GM12878 (cell line): ENCODE measurements around the gene CAMK2D. TPM values are rescaled to one million over a fixed set of nuclear protein-coding genes. Genes with fewer than 3 reads are reported as not detected.

Experiments
- ATAC-seq: fragments of 200-7000 bp; cut with Tn5 transposase; 3 replicates; pipeline ENCODE4 v1.9.1; 2020; ENCODE audit warnings: mild to moderate bottlenecking, moderate library complexity
- BruUV-seq: library from RNA; stranded (reverse); fragments of 400-500 nt; replicated peaks from 2 replicates; lab custom pipeline; 2021; lab: Mats Ljungman, UMichigan
- CTCF ChIA-PET: fragments of 300-600 bp; sonication (Branson Sonifier 250); formaldehyde crosslinking; extraction: SDS; loops from one replicate; lab custom pipeline; 2021; ENCODE audit warnings: inconsistent platforms; lab: Yijun Ruan, JAX
- POLR2A ChIA-PET: fragments of 350-600 bp; formaldehyde crosslinking; extraction: SDS; loops from one replicate; lab custom pipeline; 2021; ENCODE audit warnings: inconsistent platforms; lab: Charles Lee
- RAD21 ChIA-PET: fragments of 300-600 bp; sonication (Branson Sonifier 250); formaldehyde crosslinking; loops from one replicate; lab custom pipeline; 2023; ENCODE audit warnings: antibody characterized with exemption; ENCODE audit not compliant: unreplicated experiment; lab: Charles Lee
- SMC1A ChIA-PET: fragments of 300-600 bp; sonication (Branson Sonifier 250); formaldehyde crosslinking; loops from one replicate; lab custom pipeline; 2023; ENCODE audit not compliant: unreplicated experiment, uncharacterized antibody; lab: Charles Lee
- DNase-seq: peaks from one replicate; pipeline ENCODE4 v3.0.0-alpha.2; 2011; ENCODE audit warnings: low read depth, low spot score
- FAIRE-seq: peaks from 3 replicates; lab custom pipeline; 2011; peaks lifted over from hg19 to GRCh38; lab: Jason Lieb, UNC
- H2AFZ ChIP-seq: 2 replicates; pipeline ENCODE4 v1.6.0; 2011; ENCODE audit warnings: low read depth, low read length, control low read depth; ENCODE audit not compliant: control insufficient read depth
- H3K27ac ChIP-seq: 2 replicates; pipeline ENCODE4 v1.5.1; 2011; ENCODE audit warnings: control low read depth; ENCODE audit not compliant: control insufficient read depth, insufficient read depth
- H3K27me3 ChIP-seq, 2 experiments: replicated peaks in 1 of 2; 2 replicates each; pipeline versions ENCODE4 v1.6.0 to v1.6.1; 2011; ENCODE audit warnings: low read length in 1 of 2; ENCODE audit not compliant: control insufficient read depth in 2 of 2, insufficient read depth in 2 of 2
- H3K36me3 ChIP-seq, 2 experiments: 2 replicates each; pipeline ENCODE4 v1.5.1; 2011; ENCODE audit warnings: low read length in 1 of 2; ENCODE audit not compliant: control insufficient read depth in 2 of 2, insufficient read depth in 2 of 2
- H3K4me1 ChIP-seq: 2 replicates; pipeline ENCODE4 v1.6.1; 2011; ENCODE audit warnings: mild to moderate bottlenecking, low read length, moderate library complexity, mixed read lengths; ENCODE audit not compliant: control insufficient read depth, insufficient read depth
- H3K4me2 ChIP-seq: 2 replicates; pipeline ENCODE4 v1.6.0; 2011; ENCODE audit warnings: control low read depth; ENCODE audit not compliant: control insufficient read depth, insufficient read depth
- H3K4me3 ChIP-seq: fragments of 200-600 bp; sonication (generic); 2 replicates; pipeline ENCODE4 v1.5.1; 2016
- H3K79me2 ChIP-seq: 2 replicates; pipeline ENCODE4 v1.6.0; 2011; ENCODE audit warnings: low read length; ENCODE audit not compliant: control insufficient read depth, insufficient read depth
- H3K9ac ChIP-seq: 2 replicates; pipeline ENCODE4 v1.8.0; 2011; ENCODE audit warnings: low read length, control low read depth, mixed read lengths; ENCODE audit not compliant: control insufficient read depth, insufficient read depth
- H3K9me3 ChIP-seq: replicated peaks from 3 replicates; pipeline ENCODE4 v1.5.1; 2011; ENCODE audit warnings: mild to moderate bottlenecking, low read length; ENCODE audit not compliant: control insufficient read depth, insufficient read depth
- H4K20me1 ChIP-seq: 2 replicates; pipeline ENCODE4 v1.6.0; 2011; ENCODE audit not compliant: control insufficient read depth, insufficient read depth
- YY1 ChIP-seq: IDR thresholded peaks from 2 replicates; pipeline ENCODE4 v1.6.1; 2011; ENCODE audit warnings: low read depth, mild to moderate bottlenecking, low read length
- WGBS: methylation state at CpG from one replicate; pipeline ENCODE4 v1.1.6; 2016; ENCODE audit warnings: low lambda C conversion rate; ENCODE audit not compliant: insufficient replicate concordance, insufficient coverage; ENCODE audit errors: missing lambda C conversion rate; 5-methylcytosine and 5-hydroxymethylcytosine counted together
- in situ Hi-C: fragments of 300-500 bp; cut with MboI; formaldehyde crosslinking; loops from 9 replicates; pipeline ENCODE4 v1.14.3; 2018; ENCODE audit warnings: mixed read lengths
- intact Hi-C: fragments of 100-400 bp; cut with micrococcal nuclease; formaldehyde crosslinking; loops from one replicate; pipeline ENCODE4 v1.14.2; 2022; ENCODE audit not compliant: unreplicated experiment
- polyA plus RNA-seq, 11 experiments: library from polyadenylated mRNA; depleted of rRNA in 4 of 11; unstranded in 6 of 11; stranded (reverse) in 5 of 11; fragments of >200 nt; fragmentation: Nextera tagmentation in 4 of 11; fragmentation: Illumina TruSeq in 1 of 11; extraction: Ambion mirVana in 4 of 11; extraction: Trizol in 1 of 11; gene quantifications; 1 replicate in 1 of 11; 2 replicates in 10 of 11; pipeline versions ENCODE4 v1.2.1 to v1.2.3, GENCODE V29; 2011 to 2016; ENCODE audit warnings: inconsistent platforms in 2 of 11, missing spikeins in 2 of 11, low read depth in 1 of 11
- total RNA-seq, 4 experiments: library from RNA; depleted of rRNA in 3 of 4; stranded (reverse); fragments of >200 nt in 3 of 4; fragmentation: Illumina TruSeq in 1 of 4; extraction: Trizol in 1 of 4; gene quantifications; 2 replicates each; pipeline versions ENCODE4 v1.2.1 to v1.2.3, GENCODE V29; 2013 to 2021
- TF ChIP-seq, protein P1 (sequence below): fragments of 150-350 bp; IDR thresholded peaks from 2 replicates; pipeline ENCODE4 v1.6.1; 2016; ENCODE audit warnings: low read depth, low read length

Gene CAMK2D
- total and polyA plus RNA-seq, 10 of the 15 experiments (the other 5 are each of a cell fraction or from before 2014, with no cell fraction given), result 6.9 to 88.5 (median 12.9) TPM

DNA sequence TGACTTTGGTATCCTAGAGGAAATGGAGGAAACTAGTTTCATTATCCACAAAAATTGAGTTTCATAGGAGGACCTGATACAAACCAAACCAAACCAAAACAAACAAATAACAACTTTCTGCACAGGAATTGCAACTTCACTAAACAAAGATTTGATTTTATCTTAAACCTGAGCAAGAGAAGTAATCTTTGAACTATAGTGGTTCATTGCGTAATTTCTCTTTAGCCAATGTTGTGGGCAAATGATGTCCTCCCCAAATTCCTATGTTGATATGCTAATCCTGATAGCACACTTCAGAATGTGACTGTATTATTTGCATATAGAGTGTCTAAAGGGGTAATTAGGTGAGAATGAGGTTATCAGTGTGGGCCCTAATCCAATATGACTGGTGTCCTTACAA is 102.4 kb downstream of the CAMK2D start:
- WGBS, result 96% methylated on average over 1 of the region's 1 CpG
- CTCF ChIA-PET, result interaction anchor here (1.0 kb wide), 1 partner anchor 15 kb away, joined by 5 read pairs; no protein-coding TSS in a partner anchor
- SMC1A ChIA-PET, result interaction anchor here (1.1 to 2.6 kb wide), 3 partner anchors 15 to 22 kb away, joined by 3 to 15 read pairs (median 8); no protein-coding TSS in a partner anchor
- DNase-seq, result no peak
- no TSS peak for BruUV-seq
- H3K4me3 ChIP-seq, result no peak overlapping the region
- ATAC-seq, result no peak
- no peak for TF ChIP-seq YY1
- TF ChIP-seq, protein P1, sequence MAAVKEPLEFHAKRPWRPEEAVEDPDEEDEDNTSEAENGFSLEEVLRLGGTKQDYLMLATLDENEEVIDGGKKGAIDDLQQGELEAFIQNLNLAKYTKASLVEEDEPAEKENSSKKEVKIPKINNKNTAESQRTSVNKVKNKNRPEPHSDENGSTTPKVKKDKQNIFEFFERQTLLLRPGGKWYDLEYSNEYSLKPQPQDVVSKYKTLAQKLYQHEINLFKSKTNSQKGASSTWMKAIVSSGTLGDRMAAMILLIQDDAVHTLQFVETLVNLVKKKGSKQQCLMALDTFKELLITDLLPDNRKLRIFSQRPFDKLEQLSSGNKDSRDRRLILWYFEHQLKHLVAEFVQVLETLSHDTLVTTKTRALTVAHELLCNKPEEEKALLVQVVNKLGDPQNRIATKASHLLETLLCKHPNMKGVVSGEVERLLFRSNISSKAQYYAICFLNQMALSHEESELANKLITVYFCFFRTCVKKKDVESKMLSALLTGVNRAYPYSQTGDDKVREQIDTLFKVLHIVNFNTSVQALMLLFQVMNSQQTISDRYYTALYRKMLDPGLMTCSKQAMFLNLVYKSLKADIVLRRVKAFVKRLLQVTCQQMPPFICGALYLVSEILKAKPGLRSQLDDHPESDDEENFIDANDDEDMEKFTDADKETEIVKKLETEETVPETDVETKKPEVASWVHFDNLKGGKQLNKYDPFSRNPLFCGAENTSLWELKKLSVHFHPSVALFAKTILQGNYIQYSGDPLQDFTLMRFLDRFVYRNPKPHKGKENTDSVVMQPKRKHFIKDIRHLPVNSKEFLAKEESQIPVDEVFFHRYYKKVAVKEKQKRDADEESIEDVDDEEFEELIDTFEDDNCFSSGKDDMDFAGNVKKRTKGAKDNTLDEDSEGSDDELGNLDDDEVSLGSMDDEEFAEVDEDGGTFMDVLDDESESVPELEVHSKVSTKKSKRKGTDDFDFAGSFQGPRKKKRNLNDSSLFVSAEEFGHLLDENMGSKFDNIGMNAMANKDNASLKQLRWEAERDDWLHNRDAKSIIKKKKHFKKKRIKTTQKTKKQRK, result no peak
- no peak overlapping the region for H3K27ac ChIP-seq
- no peaks in the 10 kb centered on the region; the same call in 1 of the 2 replicates for H3K79me2 ChIP-seq
- H3K9me3 ChIP-seq, result no peaks in the 10 kb centered on the region
- H3K36me3 ChIP-seq, result peaks cover 0 to 5% of the 10 kb centered on the region in 2 experiments; a peak in 3 of 4 replicates
- FAIRE-seq, result no peak
- H3K4me2 ChIP-seq, result no peak overlapping the region
- RAD21 ChIA-PET, result no interaction called here
- H4K20me1 ChIP-seq, result no peaks in the 10 kb centered on the region
- H3K4me1 ChIP-seq, result no peaks in the 10 kb centered on the region
- H2AFZ ChIP-seq, result no peak overlapping the region
- no peaks in the 10 kb centered on the region for H3K27me3 ChIP-seq
- in situ Hi-C loops, result no loop called here
- intact Hi-C loops, result no loop called here
- POLR2A ChIA-PET, result interaction anchor here (1.5 kb wide), 1 partner anchor 21 kb away, joined by 3 read pairs; no protein-coding TSS in a partner anchor
- no peak overlapping the region for H3K9ac ChIP-seq
